Spleen (tissue), 11 donors: Measurements from ENCODE around the gene IQCF6. TPM values are rescaled to one million over a fixed set of nuclear protein-coding genes. Genes with fewer than 3 reads are reported as not detected.
"Not testable (repeated sequence)": the region's sequence is repeated elsewhere in the genome, so short reads cannot be mapped to it uniquely, and the experiment has no call there.

Experiments used
- DNase-seq: peaks from one replicate; pipeline ENCODE4 v3.0.0-alpha.2; 2020
- H3K27ac ChIP-seq, 8 donors: fragments of 200-600 bp; sonication (generic) in 7 of 8; 1 replicate in 4 of 8; 2 replicates in 4 of 8; pipeline versions ENCODE4 v1.5.0 to v1.8.0; 2016 to 2021; ENCODE audit warnings: inconsistent platforms in 4 of 8, mild to moderate bottlenecking in 4 of 8, moderate library complexity in 1 of 8
- H3K27me3 ChIP-seq, 7 donors: fragments of 200-600 bp; sonication (generic) in 6 of 7; replicated peaks in 1 of 7; 1 replicate in 4 of 7; 2 replicates in 3 of 7; pipeline versions ENCODE4 v1.5.0 to v1.8.0; 2016 to 2021; ENCODE audit warnings: inconsistent platforms in 3 of 7, mild to moderate bottlenecking in 1 of 7
- H3K36me3 ChIP-seq, 6 donors: fragments of 200-600 bp; sonication (generic) in 5 of 6; 1 replicate in 4 of 6; 2 replicates in 2 of 6; pipeline versions ENCODE4 v1.5.0 to v1.8.0; 2016 to 2021; ENCODE audit warnings: inconsistent platforms in 2 of 6
- H3K4me1 ChIP-seq, 6 donors: fragments of 200-600 bp; sonication (generic) in 5 of 6; 1 replicate in 3 of 6; 2 replicates in 3 of 6; pipeline versions ENCODE4 v1.5.0 to v1.8.0; 2016 to 2021; ENCODE audit warnings: inconsistent platforms in 3 of 6
- H3K4me3 ChIP-seq, 8 donors: fragments of 200-600 bp; sonication (generic) in 7 of 8; 1 replicate in 4 of 8; 2 replicates in 4 of 8; pipeline versions ENCODE4 v1.5.0 to v1.8.0; 2016 to 2021; ENCODE audit warnings: inconsistent platforms in 4 of 8, mild to moderate bottlenecking in 4 of 8, moderate library complexity in 2 of 8
- H3K9me3 ChIP-seq, 8 donors: fragments of 200-600 bp; sonication (generic) in 7 of 8; 1 replicate in 4 of 8; 2 replicates in 4 of 8; pipeline versions ENCODE4 v1.5.0 to v1.8.0; 2016 to 2021; ENCODE audit warnings: inconsistent platforms in 4 of 8
- POLR2A ChIP-seq, 3 donors: fragments of 450-650 bp; IDR thresholded peaks; one replicate each; pipeline ENCODE4 v1.5.1; 2017; ENCODE audit warnings: antibody characterized with exemption in 3 of 3, mild to moderate bottlenecking in 1 of 3
- POLR2AphosphoS5 ChIP-seq, 3 donors: sonication (generic); formaldehyde crosslinking; IDR thresholded peaks; one replicate each; pipeline ENCODE4 v1.5.1; 2017; ENCODE audit warnings: antibody characterized with exemption in 3 of 3
- WGBS, 5 donors: extraction: QIAGEN DNeasy Blood & Tissue Kit in 3 of 5; methylation state at CpG; one replicate each; pipeline versions ENCODE4 v1.1.5 to v1.1.7; 2013 to 2018; 5-methylcytosine and 5-hydroxymethylcytosine counted together
- intact Hi-C: fragments of 100-400 bp; cut with DNase I; formaldehyde crosslinking; loops from one replicate; pipeline ENCODE4 v1.15.0; 2023; ENCODE audit warnings: low total_unique reads
- polyA plus RNA-seq, 3 donors: library from polyadenylated mRNA; stranded (reverse); fragments of 200-250 nt; gene quantifications; one replicate each; pipeline ENCODE4 v1.2.1, GENCODE V29; 2013
- total RNA-seq, 7 donors: library from RNA; depleted of rRNA in 3 of 7; stranded (reverse); fragments of >200 nt in 3 of 7; fragmentation: NEBNext Ultra II Directional in 4 of 7; extraction: Animal tissue kit (Norgen Biotek cat#: 25700) in 4 of 7; gene quantifications; one replicate each; pipeline versions ENCODE4 v1.1.0 to v1.2.1, GENCODE V29; 2016 to 2021
- TF ChIP-seq, protein P1 (sequence below), 11 experiments: fragments of 200-600 bp in 7 of 11; fragments of 450-650 bp in 4 of 11; sonication (generic) in 4 of 11; IDR thresholded peaks in 8 of 11; conservative IDR thresholded peaks in 3 of 11; 1 replicate in 7 of 11; 2 replicates in 4 of 11; pipeline versions ENCODE4 v1.4.0 to v1.8.0; 2016 to 2021; ENCODE audit warnings: antibody characterized with exemption in 11 of 11, inconsistent platforms in 4 of 11, mild to moderate bottlenecking in 1 of 11
- donor health status: healthy with polysubstance abuse.
- donor health status: DM: no; HTN: no; CAD: no; lungs with moderate emphysema.
- donor health status: DM: no; HTN: no; CAD: no.
- donor health status: Bipolar disorder and iron deficiency.
- donor health status: healthy.
- donor health status: DM: no; HTN: no; CAD: no.
- donor health status: DM: yes; HTN: yes; CAD: no.

IQCF6 gene
- total and polyA plus RNA-seq, 10 donors: not detected

DNA sequence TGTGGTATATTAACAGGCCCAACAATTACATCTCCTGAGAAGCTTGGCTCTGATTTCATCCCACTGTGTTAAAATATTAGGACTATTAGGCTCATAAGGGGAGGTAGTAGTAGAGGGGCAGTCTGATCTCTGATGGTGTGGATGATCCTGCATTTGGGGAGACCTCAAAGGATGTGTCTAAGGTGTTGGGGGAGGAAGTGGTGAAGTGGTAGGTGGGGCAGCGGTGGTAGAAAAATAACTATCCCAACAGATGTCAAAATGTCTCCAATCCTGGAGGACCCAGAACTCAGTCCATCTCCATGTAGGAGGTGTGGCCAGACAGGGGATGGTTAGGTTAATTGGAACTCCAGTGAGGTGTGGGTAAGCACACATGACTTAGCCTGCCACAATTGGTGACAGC is 10.4 kb upstream of the IQCF6 start:
- intact Hi-C loops: no loop called here
- Histone ChIP-seq H3K4me1 (no peaks in the 10 kb centered on the region), H3K27ac (no peak overlapping the region), H3K4me3 (no peak overlapping the region), H3K27me3 (no peaks in the 10 kb centered on the region), H3K9me3 (no peaks in the 10 kb centered on the region), H3K36me3 (no peaks in the 10 kb centered on the region)
- WGBS, 5 donors: 74 to 96% (median 90%) methylated on average over 1 of the region's 1 CpG
- DNase-seq: no peak
- no peak for TF ChIP-seq POLR2AphosphoS5 (IDR thresholded peaks at IDR 0.05)
- no peak for TF ChIP-seq POLR2A (IDR thresholded peaks at IDR 0.05)
- TF ChIP-seq, protein P1, sequence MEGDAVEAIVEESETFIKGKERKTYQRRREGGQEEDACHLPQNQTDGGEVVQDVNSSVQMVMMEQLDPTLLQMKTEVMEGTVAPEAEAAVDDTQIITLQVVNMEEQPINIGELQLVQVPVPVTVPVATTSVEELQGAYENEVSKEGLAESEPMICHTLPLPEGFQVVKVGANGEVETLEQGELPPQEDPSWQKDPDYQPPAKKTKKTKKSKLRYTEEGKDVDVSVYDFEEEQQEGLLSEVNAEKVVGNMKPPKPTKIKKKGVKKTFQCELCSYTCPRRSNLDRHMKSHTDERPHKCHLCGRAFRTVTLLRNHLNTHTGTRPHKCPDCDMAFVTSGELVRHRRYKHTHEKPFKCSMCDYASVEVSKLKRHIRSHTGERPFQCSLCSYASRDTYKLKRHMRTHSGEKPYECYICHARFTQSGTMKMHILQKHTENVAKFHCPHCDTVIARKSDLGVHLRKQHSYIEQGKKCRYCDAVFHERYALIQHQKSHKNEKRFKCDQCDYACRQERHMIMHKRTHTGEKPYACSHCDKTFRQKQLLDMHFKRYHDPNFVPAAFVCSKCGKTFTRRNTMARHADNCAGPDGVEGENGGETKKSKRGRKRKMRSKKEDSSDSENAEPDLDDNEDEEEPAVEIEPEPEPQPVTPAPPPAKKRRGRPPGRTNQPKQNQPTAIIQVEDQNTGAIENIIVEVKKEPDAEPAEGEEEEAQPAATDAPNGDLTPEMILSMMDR (IDR thresholded peaks at IDR 0.05 in 8 of 11, conservative IDR thresholded peaks at IDR 0.05 in 3 of 11): no peak

DNA sequence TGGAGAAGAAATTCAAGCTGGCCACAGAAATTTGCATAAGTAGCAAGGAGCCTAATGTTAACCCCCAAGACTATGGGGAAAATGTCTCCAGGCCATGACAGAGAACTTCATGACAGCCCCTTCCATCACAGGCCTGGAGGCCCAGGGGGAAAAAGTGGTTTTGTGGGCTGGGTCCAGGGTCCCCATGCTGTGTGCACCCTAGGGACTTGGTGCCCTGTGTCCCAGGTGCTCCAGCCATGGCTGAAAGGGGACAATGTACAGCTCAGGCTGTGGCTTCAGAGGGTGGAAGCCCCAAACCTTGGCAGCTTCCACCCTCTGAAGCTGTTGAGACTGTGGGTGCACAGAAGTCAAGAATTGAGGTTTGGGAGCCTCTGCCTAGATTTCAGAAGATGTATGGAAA is 8.5 kb upstream of the IQCF6 start:
- intact Hi-C loops, H3K9me3 ChIP-seq, H3K4me3 ChIP-seq, H3K27me3 ChIP-seq, H3K4me1 ChIP-seq, DNase-seq, H3K36me3 ChIP-seq, H3K27ac ChIP-seq: not testable (repeated sequence)

DNA sequence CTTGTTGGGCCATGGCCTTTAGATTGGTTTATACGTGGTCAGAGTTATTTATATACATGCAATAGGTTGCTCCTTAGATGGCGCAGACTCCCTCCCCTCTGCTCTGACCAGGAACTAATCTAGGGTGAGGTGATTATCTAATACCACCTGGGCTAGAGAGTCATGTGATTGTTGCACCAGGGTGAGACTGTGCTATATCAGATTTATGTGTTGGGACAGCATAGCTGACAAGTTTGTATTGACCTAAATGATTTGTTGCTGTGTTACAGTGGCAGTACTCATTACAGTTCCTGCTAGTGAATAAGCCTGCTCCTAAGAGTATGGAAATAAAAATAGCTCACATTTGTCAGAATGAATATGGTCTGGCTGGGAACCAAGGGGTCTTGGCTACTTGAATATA is 7.2 kb upstream of the IQCF6 start:
- no peaks in the 10 kb centered on the region for H3K9me3 ChIP-seq
- no peaks in the 10 kb centered on the region for H3K36me3 ChIP-seq
- no peak overlapping the region for H3K4me3 ChIP-seq
- no peaks in the 10 kb centered on the region for H3K27me3 ChIP-seq
- intact Hi-C loops: no loop called here
- no peak overlapping the region for H3K27ac ChIP-seq
- no peak for DNase-seq
- no peaks in the 10 kb centered on the region for H3K4me1 ChIP-seq
- TF ChIP-seq POLR2A (IDR thresholded peaks at IDR 0.05): no peak
- TF ChIP-seq, protein P1 (IDR thresholded peaks at IDR 0.05 in 8 of 11, conservative IDR thresholded peaks at IDR 0.05 in 3 of 11): no peak
- WGBS, 5 donors: 66 to 81% (median 69%) methylated on average over 2 of the region's 2 CpGs

DNA sequence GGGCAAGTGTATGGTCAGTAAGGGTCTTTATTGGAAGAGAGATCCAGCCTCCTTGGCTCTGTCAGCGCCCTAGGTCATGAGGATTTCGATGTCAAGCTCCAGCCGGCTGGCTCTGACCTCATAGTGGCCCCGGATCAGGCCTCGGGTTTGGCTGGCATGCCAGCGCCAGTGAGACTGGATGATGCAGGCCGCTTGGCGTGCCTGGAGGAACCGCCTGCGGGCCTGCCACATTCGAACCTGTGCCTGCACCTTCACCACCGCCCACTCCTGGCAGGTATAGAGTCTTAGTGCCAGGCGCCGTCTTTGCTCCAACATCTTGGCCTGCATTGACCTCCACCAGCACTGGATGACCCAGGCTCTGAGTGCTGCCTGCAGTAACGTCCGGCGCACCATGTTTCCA is 483 bp downstream of the IQCF6 start:
- no peaks in the 10 kb centered on the region for H3K9me3 ChIP-seq
- WGBS, 5 donors: 92 to 95% (median 94%) methylated on average over 17 of the region's 17 CpGs
- DNase-seq: no peak
- intact Hi-C loops: no loop called here
- no peaks in the 10 kb centered on the region for H3K4me1 ChIP-seq
- no peak for TF ChIP-seq POLR2AphosphoS5 (IDR thresholded peaks at IDR 0.05)
- TF ChIP-seq POLR2A (IDR thresholded peaks at IDR 0.05): no peak
- TF ChIP-seq, protein P1 (IDR thresholded peaks at IDR 0.05 in 8 of 11, conservative IDR thresholded peaks at IDR 0.05 in 3 of 11): no peak
- no peak overlapping the region for H3K27ac ChIP-seq
- H3K36me3 ChIP-seq: no peaks in the 10 kb centered on the region
- H3K27me3 ChIP-seq: peaks cover 0 to 23% (median 0%) of the 10 kb centered on the region in 7 donors
- H3K4me3 ChIP-seq: no peak overlapping the region

DNA sequence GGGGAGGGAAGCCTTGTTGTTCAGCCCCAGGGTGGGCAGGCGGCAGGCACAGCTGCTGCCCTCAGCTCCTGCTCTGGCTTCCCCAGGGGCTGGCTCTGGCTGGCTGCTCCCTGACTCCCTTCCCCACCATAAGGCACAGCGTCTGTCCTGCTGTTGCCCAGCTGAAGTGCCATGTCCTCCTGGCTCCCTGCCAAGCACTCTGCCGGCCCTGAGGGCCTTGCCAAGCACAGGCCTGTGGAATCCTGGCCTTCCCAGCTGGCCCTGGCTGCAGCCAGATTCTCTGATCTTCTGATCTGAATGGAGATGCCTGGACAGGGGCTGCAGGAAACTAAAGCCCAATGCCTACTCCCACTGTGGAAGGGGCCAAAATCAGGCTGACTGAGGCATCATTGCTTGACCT is 1.1 kb downstream of the IQCF6 start:
- H3K4me3 ChIP-seq: no peak overlapping the region
- H3K27ac ChIP-seq: no peak overlapping the region
- no peaks in the 10 kb centered on the region for H3K36me3 ChIP-seq
- H3K4me1 ChIP-seq: no peaks in the 10 kb centered on the region
- no peaks in the 10 kb centered on the region for H3K9me3 ChIP-seq
- TF ChIP-seq POLR2A (IDR thresholded peaks at IDR 0.05) (no peak), POLR2AphosphoS5 (IDR thresholded peaks at IDR 0.05) (no peak)
- TF ChIP-seq, protein P1 (IDR thresholded peaks at IDR 0.05 in 8 of 11, conservative IDR thresholded peaks at IDR 0.05 in 3 of 11): no peak
- H3K27me3 ChIP-seq: peaks cover 0 to 26% (median 0%) of the 10 kb centered on the region in 7 donors
- no peak for DNase-seq
- intact Hi-C loops: no loop called here
- 59 to 82% (median 70%) methylated on average over 2 to 3 of the region's 3 CpGs for WGBS, 5 donors
